Activated T-cell treated with anti-CD3 and anti-CD28 coated beads for 24 hours (primary cell): ENCODE results near the gene SLC38A7.
"Not testable (repeated sequence)": the region's sequence is repeated elsewhere in the genome, so short reads cannot be mapped to it uniquely, and the experiment has no call there.

Source experiments
- DNase-seq: peaks from one replicate; pipeline ENCODE4 v3.0.0-alpha.2; 2020; ENCODE audit warnings: low read depth

The SLC38A7 gene

GRCh38 chr16:58678269-58678668 lies 6.3 kb downstream of the SLC38A7 start:
- no peak for DNase-seq

DNA sequence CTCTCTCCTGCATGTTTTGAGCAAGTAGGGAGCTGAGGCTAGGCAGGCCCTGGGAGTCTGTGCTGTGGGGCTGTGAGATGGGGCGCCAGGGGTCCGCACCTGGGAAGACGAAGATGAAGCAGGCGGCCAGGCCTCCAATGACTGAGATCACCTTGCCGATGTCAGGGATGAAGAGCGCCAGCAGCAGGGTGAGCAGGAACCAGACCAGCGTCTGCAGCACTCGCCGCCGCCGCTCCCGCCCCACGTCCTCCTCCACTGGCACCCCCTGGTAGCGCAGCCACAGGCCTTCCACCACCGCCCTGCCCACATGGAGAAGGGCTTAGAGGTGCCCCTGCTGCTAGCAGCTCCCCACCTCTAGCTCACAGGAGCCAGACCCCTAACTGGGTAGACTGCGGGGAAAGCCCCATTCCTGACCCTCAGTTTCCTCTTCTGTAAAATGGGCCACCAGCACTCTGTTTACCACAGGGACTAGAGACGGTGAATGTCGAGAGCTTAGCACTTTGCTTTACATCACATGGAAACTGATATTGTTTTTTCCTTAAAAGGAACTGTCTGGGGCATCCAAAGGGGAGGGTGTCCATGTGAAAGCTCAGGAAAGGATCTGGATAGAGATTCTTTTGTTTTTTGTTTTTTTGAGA lies 13.5 kb downstream of the SLC38A7 start:
- DNase-seq, result no peak

GRCh38 chr16:58670177-58670576 lies 14.4 kb downstream of the SLC38A7 start:
- no peak for DNase-seq

GRCh38 chr16:58665200-58665599 lies 19.4 kb downstream of the SLC38A7 start:
- DNase-seq, result no peak

DNA sequence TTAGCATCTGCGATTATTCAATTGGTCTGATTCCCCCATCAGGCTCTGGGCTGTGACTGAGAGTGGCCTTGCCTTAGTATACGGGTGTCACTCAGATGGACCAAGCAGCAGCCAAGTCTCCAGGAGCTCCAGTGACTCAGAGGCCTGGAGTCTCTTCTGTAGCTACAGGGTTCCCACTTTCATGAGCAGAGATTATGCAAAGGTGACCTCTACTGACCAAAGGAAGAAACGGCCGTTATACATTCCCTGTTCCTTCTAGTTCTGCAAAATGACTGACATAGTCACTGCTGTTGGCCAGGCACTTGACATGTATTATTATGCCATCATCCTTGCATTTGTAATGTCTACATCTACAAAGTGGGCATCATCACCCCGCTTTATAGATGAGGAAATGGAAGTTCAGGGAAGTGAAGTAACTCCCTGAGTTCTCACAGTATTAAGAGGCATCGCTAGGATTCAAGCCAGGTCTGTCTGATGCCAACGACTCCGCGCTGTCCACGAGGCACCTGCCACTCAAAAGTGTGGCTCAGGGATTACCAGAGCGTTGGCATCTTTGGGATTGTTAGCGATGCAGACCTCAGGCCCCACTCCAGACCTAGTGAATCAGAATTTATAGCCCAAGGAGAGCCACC lies 23.3 kb downstream of the SLC38A7 start:
- DNase-seq, result no peak

DNA sequence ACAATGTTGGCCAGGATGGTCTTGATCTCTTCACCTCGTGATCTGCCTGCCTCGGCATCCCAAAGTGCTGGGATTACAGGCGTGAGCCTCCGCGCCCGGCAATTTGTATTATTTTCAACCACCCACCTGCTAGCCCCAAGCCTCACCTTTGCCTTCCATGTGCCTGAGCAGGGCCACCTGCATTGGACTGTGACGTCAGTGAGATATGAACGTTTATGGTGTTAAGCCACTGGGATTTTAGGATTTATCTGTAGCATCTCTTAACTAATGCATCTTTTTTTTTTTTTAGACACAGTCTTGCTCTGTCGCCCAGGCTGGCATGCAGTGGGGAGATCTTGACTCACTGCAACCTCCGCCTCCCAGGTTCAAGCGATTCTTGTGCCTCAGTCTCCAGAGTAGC lies 24.7 kb downstream of the SLC38A7 start:
- DNase-seq, result not testable (repeated sequence)

GRCh38 chr16:58658796-58659211 lies 25.8 kb downstream of the SLC38A7 start:
- DNase-seq, result no peak

DNA sequence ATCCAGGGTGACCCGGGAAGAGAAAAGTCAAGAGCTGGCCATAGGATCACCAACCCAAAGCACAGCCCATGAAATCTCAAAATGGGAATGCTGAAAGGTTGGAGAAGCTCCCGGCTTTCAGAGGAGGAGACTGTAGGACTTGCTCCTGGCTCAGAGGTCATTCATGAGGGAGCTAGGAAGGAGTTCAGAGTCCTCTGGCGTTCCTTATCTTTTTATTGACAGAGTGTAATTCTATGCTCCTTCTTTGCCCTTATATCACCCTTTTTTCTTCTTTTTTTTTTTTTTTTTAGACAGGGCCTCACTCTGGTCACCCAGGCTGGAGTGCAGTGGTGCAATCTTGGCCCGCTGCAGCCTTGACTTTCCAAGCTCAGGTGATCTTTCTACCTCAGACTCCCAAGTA lies 27.7 kb downstream of the SLC38A7 start:
- DNase-seq, result no peak

DNA sequence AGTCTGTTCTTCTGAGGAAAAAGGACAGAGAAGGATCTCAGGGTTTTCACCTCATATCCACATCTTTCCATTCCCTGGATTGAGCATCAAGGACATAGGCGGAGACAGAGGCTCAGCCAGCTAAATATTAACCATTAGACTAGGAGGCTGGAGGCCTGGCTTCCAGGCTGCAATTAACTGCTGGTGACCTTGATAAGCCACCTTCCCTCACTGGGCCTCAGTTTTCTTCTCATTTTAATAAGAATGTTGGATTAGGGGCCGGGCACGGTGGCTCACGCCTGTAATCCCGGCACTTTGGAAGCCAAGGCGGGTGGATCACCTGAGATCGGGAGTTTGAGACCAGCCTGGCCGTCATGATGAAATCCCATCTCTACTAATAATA lies 29.4 kb downstream of the SLC38A7 start:
- DNase-seq, result no peak

- DNase-seq, result no peak
Measured at GRCh38 chr16:58654560-58655214, 29.9 kb downstream of the SLC38A7 start.

- DNase-seq, result no peak
Measured at GRCh38 chr16:58652741-58653140, 31.8 kb downstream of the SLC38A7 start.

DNA sequence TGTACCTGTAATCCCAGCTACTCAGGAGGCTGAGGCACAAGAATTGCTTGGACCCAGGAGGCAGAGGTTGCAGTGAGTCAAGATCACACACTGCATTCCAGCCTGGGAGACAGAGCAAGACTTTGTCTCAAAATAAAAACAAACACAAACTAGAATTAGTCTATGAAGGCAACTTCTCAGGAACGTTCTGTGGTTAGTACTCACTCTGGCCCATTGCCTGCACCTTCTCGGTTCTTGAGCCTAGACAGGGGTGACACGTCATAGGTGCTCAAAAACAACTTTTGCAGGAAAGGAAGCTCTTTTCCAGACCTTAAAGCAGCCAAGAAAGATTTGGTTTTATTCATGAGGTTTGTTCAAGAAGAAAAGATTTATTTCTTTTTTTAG lies 32.6 kb downstream of the SLC38A7 start:
- DNase-seq, result no peak

GRCh38 chr16:58649707-58650106 lies 34.9 kb downstream of the SLC38A7 start:
- no peak for DNase-seq

- DNase-seq, result no peak
Measured at GRCh38 chr16:58647107-58647506, 37.5 kb downstream of the SLC38A7 start.

DNA sequence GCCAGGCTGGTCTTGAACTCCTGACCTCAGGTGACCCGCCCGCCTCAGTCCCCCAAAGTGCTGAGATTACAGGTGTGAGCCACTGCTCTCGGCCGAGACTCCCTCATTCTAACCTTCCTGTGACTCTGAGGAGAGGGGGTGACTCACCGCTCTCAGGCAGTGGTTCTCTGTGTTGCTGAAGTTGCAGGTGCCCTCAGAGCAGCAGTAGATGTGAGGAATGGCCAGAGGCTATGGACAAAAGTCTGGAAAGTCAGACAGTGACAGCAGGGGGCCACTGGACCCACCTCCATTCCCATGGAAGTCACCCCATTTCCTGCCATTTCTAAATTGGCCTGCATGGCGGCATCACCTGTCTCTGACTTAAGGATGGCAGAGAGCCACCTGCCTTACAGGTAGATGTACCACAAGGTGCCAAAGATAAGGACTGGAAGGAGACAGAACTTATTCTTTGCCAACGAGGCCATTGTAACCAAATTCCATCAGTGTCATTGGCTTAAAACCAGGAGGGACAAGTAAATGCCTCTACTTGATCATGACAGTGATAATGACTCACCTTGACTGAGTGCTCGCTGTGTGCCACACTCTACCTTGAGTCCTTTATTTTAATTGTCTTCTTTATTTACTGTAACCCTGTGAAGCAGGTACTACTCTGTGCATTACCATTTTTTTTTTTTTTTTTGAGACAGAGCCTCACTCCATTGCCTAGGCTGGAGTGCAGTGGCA lies 39.6 kb downstream of the SLC38A7 start:
- DNase-seq, result no peak

- DNase-seq, result no peak
Measured at GRCh38 chr16:58644108-58644507, 40.5 kb downstream of the SLC38A7 start.

- no peak for DNase-seq
Measured at GRCh38 chr16:58640949-58641348, 43.6 kb downstream of the SLC38A7 start.

GRCh38 chr16:58639836-58640235 lies 44.7 kb downstream of the SLC38A7 start:
- DNase-seq, result no peak

DNA sequence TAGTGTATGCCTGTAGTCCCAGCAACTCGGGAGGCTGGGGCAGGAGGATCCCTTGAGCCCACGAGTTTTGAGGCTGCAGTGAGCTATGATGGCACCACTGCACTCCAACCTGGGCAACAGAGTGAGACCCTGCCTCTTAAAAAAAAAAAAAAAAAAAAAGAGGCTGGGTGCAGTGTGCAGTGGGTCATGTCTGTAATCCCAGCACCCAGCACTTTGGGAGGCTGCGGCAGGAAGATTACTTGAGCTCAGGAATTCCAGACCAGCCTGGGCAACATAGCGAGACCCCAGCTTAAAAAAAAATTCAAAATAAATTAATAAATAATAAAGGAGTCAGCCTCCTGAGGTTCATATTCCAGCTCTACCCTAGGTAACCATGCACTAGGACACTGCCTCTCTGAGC lies 45.3 kb downstream of the SLC38A7 start:
- no peak for DNase-seq

GRCh38 chr16:58638148-58639036 lies 46.2 kb downstream of the SLC38A7 start:
- DNase-seq, result no peak

DNA sequence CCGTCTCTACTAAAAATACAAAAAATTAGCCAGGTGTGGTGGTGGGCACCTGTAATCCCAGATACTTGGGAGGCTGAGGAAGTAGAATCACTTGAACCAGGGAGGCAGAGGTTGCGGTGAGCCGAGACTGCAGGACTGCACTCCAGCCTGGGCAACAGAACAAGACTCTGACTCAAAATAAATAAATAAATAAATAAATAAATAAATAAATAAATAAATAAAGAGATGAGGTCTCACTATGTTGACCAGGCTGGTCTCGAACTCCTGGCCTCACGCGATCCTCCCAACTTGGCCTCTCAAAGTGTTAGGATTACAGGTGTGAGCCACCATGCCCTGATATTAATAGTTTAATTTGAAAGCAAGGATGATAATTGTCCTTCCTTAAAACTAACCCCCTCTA lies 47.5 kb downstream of the SLC38A7 start:
- DNase-seq, result not testable (repeated sequence)

- DNase-seq, result no peak
Measured at GRCh38 chr16:58636466-58636865, 48.1 kb downstream of the SLC38A7 start.
